K562 (cell line): ENCODE results near the gene THRSP. TPM values are rescaled to one million over a fixed set of nuclear protein-coding genes. Genes with fewer than 3 reads are reported as not detected.
A peak's percentile ranks its signal among the peaks of the same experiment; 100 is the strongest.

Experiments
- CHD7 ChIP-seq: fragments of 200-600 bp; sonication (generic); IDR thresholded peaks from one replicate; pipeline ENCODE4 v1.6.1; 2012; ENCODE audit warnings: mild to moderate bottlenecking, low read depth, low read length, inconsistent platforms
- FOXJ2 ChIP-seq: fragments of 200-800 bp; sonication (Bioruptor generic); IDR thresholded peaks from 2 replicates; pipeline ENCODE4 v1.6.1; 2016; ENCODE audit warnings: missing genetic modification characterization, missing compliant biosample characterization
- HDAC8 ChIP-seq: fragments of 450-650 bp; IDR thresholded peaks from 2 replicates; pipeline ENCODE4 v1.6.1; 2016; ENCODE audit warnings: mild to moderate bottlenecking, missing genetic modification characterization, moderate library complexity, missing compliant biosample characterization
- ILK ChIP-seq: fragments of 450-650 bp; IDR thresholded peaks from 2 replicates; pipeline ENCODE4 v1.6.1; 2016; ENCODE audit warnings: missing genetic modification characterization, low read depth, mild to moderate bottlenecking, missing compliant biosample characterization, moderate library complexity, borderline replicate concordance
- KDM1A ChIP-seq, 2 experiments: fragments of 450-650 bp; IDR thresholded peaks; 2 replicates each; pipeline ENCODE4 v1.6.1; 2016; ENCODE audit warnings: mild to moderate bottlenecking in 2 of 2
- KDM4B ChIP-seq, 2 experiments: fragments of 450-650 bp in 1 of 2; sonication (generic) in 1 of 2; IDR thresholded peaks; 2 replicates each; pipeline ENCODE4 v1.6.1; 2016 to 2017; ENCODE audit warnings: borderline replicate concordance in 2 of 2, antibody characterized with exemption in 1 of 2, low read depth in 1 of 2, mild to moderate bottlenecking in 1 of 2
- MECOM ChIP-seq: fragments of 250-450 bp; sonication (Bioruptor Pico); IDR thresholded peaks from 2 replicates; pipeline ENCODE4 v1.8.0; 2022; ENCODE audit warnings: inconsistent platforms
- MITF ChIP-seq: IDR thresholded peaks from 2 replicates; pipeline ENCODE4 v1.6.1; 2014; ENCODE audit warnings: antibody characterized with exemption
- PATZ1 ChIP-seq: fragments of 250-450 bp; sonication (Bioruptor Pico); IDR thresholded peaks from 2 replicates; pipeline ENCODE4 v1.5.0; 2020; ENCODE audit warnings: mild to moderate bottlenecking, borderline replicate concordance
- TCF15 ChIP-seq: fragments of 250-450 bp; sonication (Bioruptor Pico); IDR thresholded peaks from 2 replicates; pipeline ENCODE4 v1.8.0; 2022; ENCODE audit warnings: moderate library complexity, mild to moderate bottlenecking, inconsistent platforms
- ZNF146 ChIP-seq: IDR thresholded peaks from one replicate; pipeline ENCODE4 v1.6.1; 2018; ENCODE audit warnings: missing compliant biosample characterization; ENCODE audit not compliant: unreplicated experiment
- polyA plus RNA-seq, 8 experiments: library from polyadenylated mRNA; depleted of rRNA in 4 of 8; stranded (reverse) in 5 of 8; unstranded in 3 of 8; fragments of >200 nt; fragmentation: Nextera tagmentation in 2 of 8; fragmentation: Illumina TruSeq in 1 of 8; extraction: Ambion mirVana in 2 of 8; extraction: Trizol in 1 of 8; gene quantifications; 2 replicates each; pipeline versions ENCODE4 v1.2.1 to v1.2.3, GENCODE V29; 2011 to 2014; ENCODE audit warnings: inconsistent platforms in 1 of 8, missing spikeins in 1 of 8
- total RNA-seq, 7 experiments: library from RNA; depleted of rRNA in 6 of 7; stranded (reverse); fragments of >200 nt in 6 of 7; fragmentation: Illumina TruSeq in 2 of 7; extraction: Trizol in 2 of 7; gene quantifications; 2 replicates each; pipeline versions ENCODE4 v1.2.1 to v1.2.3, GENCODE V29; 2011 to 2021; ENCODE audit warnings: low replicate concordance in 1 of 7

THRSP gene
- total and polyA plus RNA-seq, 9 of the 15 experiments (the other 6 are each of a cell fraction or from before 2014, with no cell fraction given) = 0.23 to 0.56 (median 0.31) TPM; not detected in 2

GRCh38 chr11:78079232-78080083 lies 15.8 kb downstream of the THRSP start, which contains the start of gene NDUFC2 (continued):
- peak; percentile 72 for TF ChIP-seq CHD7
- no peak for TF ChIP-seq MITF
- no peak for TF ChIP-seq TCF15 (CRISPR knock-in tag)
- TF ChIP-seq ILK (tag) = no peak
- TF ChIP-seq PATZ1 (CRISPR knock-in tag) = no peak
- TF ChIP-seq ZNF146 = no peak
- TF ChIP-seq KDM4B (IDR thresholded peaks at IDR 0.05; ENCODE audit: borderline replicate concordance in 2 of 2, low read depth in 1 of 2) = 0 out of 4 replicates have a peak, but pooled peaks of 1 of the 2 experiments have one; percentile 37
- no peak for TF ChIP-seq FOXJ2
- 0 out of 4 replicates have a peak, but pooled peaks of 1 of the 2 experiments have one; percentile 8 for TF ChIP-seq KDM1A (IDR thresholded peaks at IDR 0.05)
- no peak for TF ChIP-seq HDAC8
- no peak for TF ChIP-seq MECOM
